ENCODE data around the gene SWSAP1. TPM values are rescaled to one million over a fixed set of nuclear protein-coding genes. Genes with fewer than 3 reads are reported as not detected.
A peak's percentile ranks its signal among the peaks of the same experiment; 100 is the strongest.
"Not testable (repeated sequence)": the region's sequence is repeated elsewhere in the genome, so short reads cannot be mapped to it uniquely, and the experiment has no call there.

SWSAP1 gene
- polyA plus RNA-seq, 3 donors = 3.0 to 3.2 (median 3.1) TPM

DNA sequence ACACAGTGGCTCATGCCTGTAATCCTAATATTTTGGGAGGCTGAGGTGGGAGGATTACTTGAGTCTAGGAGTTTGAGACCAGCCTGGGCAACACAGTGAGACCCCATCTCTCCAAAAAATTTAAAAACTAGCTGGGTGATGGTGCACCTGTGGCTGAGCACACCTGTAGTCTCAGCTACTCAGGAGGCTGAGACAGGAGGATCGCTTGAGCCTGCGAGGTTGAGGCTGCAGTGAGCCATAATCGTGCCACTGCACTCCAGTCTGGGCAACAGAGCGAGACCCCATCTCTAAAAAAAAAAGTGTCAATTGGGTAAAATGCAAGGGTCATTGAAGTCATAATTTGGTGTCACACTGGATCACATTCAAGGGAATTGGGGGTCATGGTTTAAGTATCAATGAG is 20.4 kb upstream of the SWSAP1 start:
- DNase-seq (ENCODE audit: low read depth in 3 of 3, low spot score in 2 of 3) = not testable (repeated sequence)

- peak in 1 of 3 donors; percentile 70 for DNase-seq (ENCODE audit: low read depth in 3 of 3, low spot score in 2 of 3)
Observed at GRCh38 chr19:11355160-11356073, 19.0 kb upstream of the SWSAP1 start, which contains the start of gene PLPPR2. Gene PLPPR2 (plus strand): TSS chr19:11355432. CDS start chr19:11357674, 2,242 bp downstream.

GRCh38 chr19:11356074-11356397 is 18.4 kb upstream of the SWSAP1 start:
- no peak for DNase-seq (ENCODE audit: low read depth in 3 of 3, low spot score in 2 of 3)

DNA sequence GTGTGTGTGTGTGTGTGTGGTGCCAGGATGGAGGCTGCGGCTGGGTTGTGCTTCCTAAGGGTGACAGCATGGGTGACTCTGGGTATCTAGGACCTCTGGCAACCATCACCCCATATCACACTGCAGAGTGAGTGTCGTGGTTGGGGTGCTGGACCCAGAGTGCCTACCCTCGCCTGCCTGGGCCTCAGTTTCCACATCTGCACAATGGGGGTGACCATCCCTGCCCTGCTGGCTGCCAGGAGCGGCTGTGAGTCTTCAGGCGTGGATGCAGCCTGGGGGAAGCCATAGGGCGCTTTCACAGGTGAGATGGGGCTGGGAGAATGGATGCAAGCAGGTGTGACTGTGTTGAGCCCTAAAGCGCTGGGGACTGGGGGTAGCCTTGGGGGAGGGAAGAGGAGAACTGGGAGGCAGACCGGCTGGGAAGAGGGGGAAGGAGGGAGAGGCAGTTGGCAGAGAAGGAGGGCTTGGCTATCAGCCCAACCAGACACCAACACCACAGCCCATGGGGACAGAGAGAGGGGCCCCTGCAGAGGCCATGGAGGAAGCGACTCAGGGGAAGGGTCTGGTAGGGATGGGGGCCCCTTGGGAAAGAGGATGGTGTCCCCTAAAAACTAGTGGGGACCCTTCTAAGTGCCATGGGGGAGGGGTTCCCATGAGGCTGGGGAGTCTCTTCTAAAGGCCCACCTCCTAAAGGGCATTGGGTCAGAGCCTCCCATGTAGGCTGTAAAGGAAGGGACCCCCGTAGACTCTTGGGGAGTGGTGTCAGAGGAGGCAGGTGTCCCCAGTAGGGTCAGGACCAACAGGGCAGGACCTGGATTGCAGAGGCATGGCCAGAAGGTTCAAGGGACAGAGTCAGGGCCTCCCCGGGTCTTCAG is 17.6 kb upstream of the SWSAP1 start:
- DNase-seq (ENCODE audit: low read depth in 3 of 3, low spot score in 2 of 3) = no peak

DNA sequence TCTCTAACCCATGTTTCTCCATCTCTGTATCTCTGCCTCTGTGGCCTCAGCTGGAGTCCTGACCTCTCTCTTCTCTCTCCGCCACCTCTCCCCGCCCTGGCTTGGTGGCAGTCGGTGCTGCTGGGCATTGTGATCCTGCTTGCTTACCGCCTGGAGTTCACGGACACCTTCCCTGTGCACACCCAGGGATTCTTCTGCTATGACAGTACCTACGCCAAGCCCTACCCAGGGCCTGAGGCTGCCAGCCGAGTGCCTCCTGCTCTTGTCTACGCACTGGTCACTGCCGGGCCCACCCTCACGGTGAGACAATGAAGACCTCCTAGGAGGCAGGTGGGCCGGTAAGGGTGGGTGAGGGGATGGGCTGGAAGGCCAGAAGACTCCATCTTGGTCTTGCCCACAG is 15.0 kb upstream of the SWSAP1 start:
- DNase-seq (ENCODE audit: low read depth in 3 of 3, low spot score in 2 of 3) = no peak

- no peak for DNase-seq (ENCODE audit: low read depth in 3 of 3, low spot score in 2 of 3)
Observed at GRCh38 chr19:11361037-11361770, 13.3 kb upstream of the SWSAP1 start.

DNA sequence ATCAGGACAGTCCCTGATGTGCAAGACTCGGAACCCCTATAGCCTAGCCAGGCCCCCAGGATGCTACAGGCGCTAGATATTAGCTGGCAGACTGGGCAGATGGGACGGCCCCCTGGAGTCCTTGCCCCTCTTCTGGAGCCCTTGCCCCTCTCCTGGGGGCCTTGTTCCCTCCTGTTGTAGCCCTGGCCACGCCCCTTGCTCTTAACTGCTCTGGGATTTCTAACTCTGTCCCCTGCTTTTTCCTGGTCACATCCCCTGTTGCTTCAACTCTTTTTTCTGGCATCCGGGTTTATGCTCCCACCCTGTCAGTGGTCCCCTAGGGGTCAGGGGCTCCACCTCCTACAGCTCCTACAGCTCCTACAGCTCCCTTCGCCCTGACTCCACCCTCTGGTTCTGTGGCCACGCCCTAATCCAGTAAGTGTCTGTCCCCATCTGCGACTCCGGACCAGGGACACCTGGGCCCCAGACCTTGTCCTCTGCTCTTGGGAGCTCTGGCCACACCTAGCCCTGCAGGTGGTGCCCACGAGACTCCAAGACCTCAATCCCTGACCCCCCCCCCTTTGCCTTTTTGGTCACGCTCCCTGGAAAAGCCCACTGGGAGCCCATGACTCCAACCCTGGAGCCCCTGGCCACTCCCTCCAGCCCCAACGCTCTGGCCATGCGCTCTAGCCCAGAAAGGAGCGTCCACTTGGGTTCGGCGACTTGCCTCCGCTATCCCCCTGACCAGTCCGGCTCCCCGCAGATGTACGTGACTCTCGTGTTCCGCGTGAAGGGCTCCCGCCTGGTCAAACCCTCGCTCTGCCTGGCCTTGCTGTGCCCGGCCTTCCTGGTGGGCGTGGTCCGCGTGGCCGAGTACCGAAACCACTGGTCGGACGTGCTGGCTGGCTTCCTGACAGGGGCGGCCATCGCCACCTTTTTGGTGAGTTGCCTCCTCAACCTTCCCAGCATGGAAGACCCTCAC is 12.4 kb upstream of the SWSAP1 start:
- no peak for DNase-seq (ENCODE audit: low read depth in 3 of 3, low spot score in 2 of 3)

- no peak for DNase-seq (ENCODE audit: low read depth in 3 of 3, low spot score in 2 of 3)
Observed at GRCh38 chr19:11363881-11364280, 10.6 kb upstream of the SWSAP1 start.

DNA sequence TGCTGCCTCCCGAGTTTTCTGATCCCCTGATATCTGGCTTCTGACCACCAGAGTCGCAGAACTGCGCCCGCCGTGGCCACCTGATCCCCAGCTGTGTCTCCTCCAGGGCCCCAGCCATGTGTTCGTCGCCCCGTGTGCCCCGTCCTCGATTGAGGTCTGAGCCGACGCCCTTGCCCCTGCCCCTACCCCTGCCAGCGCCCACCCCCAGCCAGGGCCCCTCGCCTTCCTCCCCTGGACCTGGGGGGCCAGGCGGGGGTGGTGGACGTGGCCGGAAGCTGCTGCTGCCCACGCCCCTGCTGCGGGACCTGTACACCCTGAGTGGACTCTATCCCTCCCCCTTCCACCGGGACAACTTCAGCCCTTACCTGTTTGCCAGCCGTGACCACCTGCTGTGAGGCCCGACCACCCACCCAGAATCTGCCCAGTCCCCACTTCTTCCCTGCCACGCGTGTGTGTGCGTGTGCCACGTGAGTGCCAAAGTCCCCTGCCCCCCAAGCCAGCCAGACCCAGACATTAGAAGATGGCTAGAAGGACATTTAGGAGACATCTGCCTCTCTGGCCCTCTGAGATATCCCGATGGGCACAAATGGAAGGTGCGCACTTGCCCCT is 10.1 kb upstream of the SWSAP1 start:
- DNase-seq (ENCODE audit: low read depth in 3 of 3, low spot score in 2 of 3) = no peak

GRCh38 chr19:11364935-11365334 is 9.5 kb upstream of the SWSAP1 start:
- DNase-seq (ENCODE audit: low read depth in 3 of 3, low spot score in 2 of 3) = no peak

DNA sequence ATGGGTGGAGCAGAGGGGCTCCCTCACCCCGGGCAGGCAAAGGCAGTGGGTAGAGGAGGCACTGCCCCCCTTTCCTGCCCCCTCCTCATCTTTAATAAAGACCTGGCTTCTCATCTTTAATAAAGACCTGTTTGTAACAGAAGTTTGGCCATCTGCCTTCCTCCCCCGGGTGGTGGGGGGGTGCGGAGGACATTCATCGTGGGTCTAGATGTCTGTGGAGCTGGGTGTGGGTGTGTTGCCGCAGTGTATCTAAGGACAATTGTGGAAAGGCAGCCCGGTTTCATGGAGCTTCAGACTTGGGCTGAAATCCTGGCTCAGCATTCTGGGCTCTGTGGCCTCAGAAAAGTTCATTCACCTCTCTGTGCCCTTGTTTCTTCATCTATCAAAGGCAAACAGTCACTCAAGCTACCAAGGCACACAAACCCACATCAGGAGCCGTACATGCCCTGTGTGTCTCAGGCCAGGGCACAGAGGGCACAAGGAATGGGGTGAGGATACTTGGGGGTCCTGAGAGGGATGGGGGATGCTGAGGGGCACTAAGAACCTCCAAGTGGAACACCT is 8.8 kb upstream of the SWSAP1 start:
- no peak for DNase-seq (ENCODE audit: low read depth in 3 of 3, low spot score in 2 of 3)

GRCh38 chr19:11367528-11367927 is 6.9 kb upstream of the SWSAP1 start:
- DNase-seq (ENCODE audit: low read depth in 3 of 3, low spot score in 2 of 3) = no peak

- no peak for DNase-seq (ENCODE audit: low read depth in 3 of 3, low spot score in 2 of 3)
Observed at GRCh38 chr19:11370744-11371143, 3.7 kb upstream of the SWSAP1 start.

GRCh38 chr19:11373166-11373884 is 1.1 kb upstream of the SWSAP1 start:
- no peak for DNase-seq (ENCODE audit: low read depth in 3 of 3, low spot score in 2 of 3)

- DNase-seq (ENCODE audit: low read depth in 3 of 3, low spot score in 2 of 3) = no peak
Observed at GRCh38 chr19:11373885-11374432, 507 bp upstream of the SWSAP1 start.

GRCh38 chr19:11375143-11375948 is 880 bp downstream of the SWSAP1 start:
- no peak for DNase-seq (ENCODE audit: low read depth in 3 of 3, low spot score in 2 of 3)

- no peak for DNase-seq (ENCODE audit: low read depth in 3 of 3, low spot score in 2 of 3)
Observed at GRCh38 chr19:11377237-11377636, 2.8 kb downstream of the SWSAP1 start.
